Right lobe of liver (tissue), 6 donors: ENCODE results near the gene HOXB3. TPM values are rescaled to one million over a fixed set of nuclear protein-coding genes. Genes with fewer than 3 reads are reported as not detected.

Source experiments
- ATAC-seq, 4 donors: fragments of 200-7000 bp; cut with Tn5 transposase; one replicate each; pipeline ENCODE4 v1.9.1; 2020; ENCODE audit warnings: mild to moderate bottlenecking in 4 of 4, moderate library complexity in 4 of 4
- DNase-seq, 3 donors: peaks; one replicate each; pipeline ENCODE4 v3.0.0-alpha.2; 2020
- H3K27ac ChIP-seq, 3 donors: fragments of 200-600 bp; one replicate each; pipeline ENCODE4 v1.8.0; 2022
- H3K27me3 ChIP-seq, 2 donors: fragments of 200-600 bp; one replicate each; pipeline ENCODE4 v1.8.0; 2022
- H3K36me3 ChIP-seq, 4 donors: fragments of 200-600 bp; sonication (generic) in 1 of 4; one replicate each; pipeline versions ENCODE4 v1.5.1 to v1.8.0; 2017 to 2022; ENCODE audit warnings: control low read depth in 1 of 4
- H3K4me1 ChIP-seq, 4 donors: fragments of 200-600 bp; sonication (generic) in 1 of 4; one replicate each; pipeline versions ENCODE4 v1.5.1 to v1.8.0; 2017 to 2022; ENCODE audit warnings: control low read depth in 1 of 4
- H3K4me3 ChIP-seq, 3 donors: fragments of 200-600 bp; one replicate each; pipeline ENCODE4 v1.8.0; 2022
- H3K9me3 ChIP-seq, 4 donors: fragments of 200-600 bp; sonication (generic) in 1 of 4; one replicate each; pipeline versions ENCODE4 v1.5.1 to v1.8.0; 2017 to 2022; ENCODE audit warnings: control low read depth in 1 of 4
- CTCF ChIP-seq, 4 donors: fragments of 200-600 bp in 3 of 4; fragments of 450-650 bp in 1 of 4; IDR thresholded peaks; one replicate each; pipeline versions ENCODE4 v1.5.1 to v1.8.0; 2016 to 2022; ENCODE audit warnings: antibody characterized with exemption in 4 of 4, mild to moderate bottlenecking in 2 of 4
- POLR2A ChIP-seq: fragments of 450-650 bp; IDR thresholded peaks from one replicate; pipeline ENCODE4 v1.6.1; 2017; ENCODE audit warnings: antibody characterized with exemption, mild to moderate bottlenecking
- WGBS: methylation state at CpG from one replicate; pipeline ENCODE4 v1.1.6; 2018; ENCODE audit warnings: low coverage, low lambda C conversion rate; ENCODE audit not compliant: insufficient coverage; ENCODE audit errors: missing lambda C conversion rate; 5-methylcytosine and 5-hydroxymethylcytosine counted together
- intact Hi-C, 2 donors: fragments of 100-400 bp; cut with DNase I; formaldehyde crosslinking; loops; one replicate each; pipeline versions ENCODE4 v1.11.2 to v1.14.1; 2022
- total RNA-seq, 6 experiments: library from RNA; depleted of rRNA in 2 of 6; stranded (reverse); fragments of >200 nt in 2 of 6; fragmentation: NEBNext Ultra II Directional in 3 of 6; extraction: Animal tissue kit (Norgen Biotek cat#: 25700) in 3 of 6; gene quantifications; one replicate each; pipeline versions ENCODE4 v1.1.0 to v1.2.4, GENCODE V29; 2016 to 2023
- donor health status: DM: no; HTN: yes; CAD: no.
- donor health status: DM: no; HTN: no; CAD: no.
- donor health status: DM: no; HTN: no; CAD: no.
- donor health status: DM: no; HTN: yes; CAD: no.
- donor health status: DM: no; HTN: yes; CAD: no.

Gene HOXB3
- total RNA-seq, 6 experiments from 2014 or later, result 0.99 to 3.2 (median 2.6) TPM

- Histone ChIP-seq H3K9me3 (no peaks in the 10 kb centered on the region), H3K4me1 (peaks cover 0 to 6% (median 0%) of the 10 kb centered on the region in 4 donors), H3K27me3 (no peaks in the 10 kb centered on the region), H3K4me3 (no peak overlapping the region), H3K36me3 (no peaks in the 10 kb centered on the region), H3K27ac (no peak overlapping the region)
- ATAC-seq (no peak), DNase-seq (no peak)
- intact Hi-C loops, result no loop called here
- 25% methylated on average over 14 of the region's 18 CpGs for WGBS
- TF ChIP-seq CTCF (IDR thresholded peaks at IDR 0.05), result no peak
- no peak for TF ChIP-seq POLR2A
Observed at GRCh38 chr17:48549914-48550501, 40.0 kb downstream of the HOXB3 start.

GRCh38 chr17:48549281-48549630 is 40.8 kb downstream of the HOXB3 start:
- H3K36me3 ChIP-seq, result no peaks in the 10 kb centered on the region

GRCh38 chr17:48548523-48549280 is 41.3 kb downstream of the HOXB3 start:
- Histone ChIP-seq H3K4me3 (no peak overlapping the region), H3K36me3 (no peaks in the 10 kb centered on the region), H3K27me3 (no peaks in the 10 kb centered on the region), H3K4me1 (peaks cover 0 to 6% (median 0%) of the 10 kb centered on the region in 4 donors), H3K9me3 (no peaks in the 10 kb centered on the region), H3K27ac (peak overlapping the region in 2 of 3 donors; percentile 20 to 35)
- DNase-seq, result no peak
- TF ChIP-seq CTCF (IDR thresholded peaks at IDR 0.05) (no peak), POLR2A (no peak)
- ATAC-seq, result no peak
- WGBS, result 34% methylated on average over 6 of the region's 6 CpGs
- intact Hi-C loops, result no loop called here

More at GRCh38 chr17:48549281-48549630, 40.8 kb downstream of the HOXB3 start:
- DNase-seq, result no peak
- TF ChIP-seq POLR2A (no peak), CTCF (IDR thresholded peaks at IDR 0.05) (no peak)
- ATAC-seq, result no peak
- H3K27me3 ChIP-seq, result no peaks in the 10 kb centered on the region
- WGBS, result 53% methylated on average over 3 of the region's 3 CpGs
- H3K4me3 ChIP-seq, result no peak overlapping the region
- H3K4me1 ChIP-seq, result peaks cover 0 to 6% (median 0%) of the 10 kb centered on the region in 4 donors
- no peak overlapping the region for H3K27ac ChIP-seq
- intact Hi-C loops, result no loop called here
- no peaks in the 10 kb centered on the region for H3K9me3 ChIP-seq

- ATAC-seq (no peak), DNase-seq (no peak)
- peak overlapping the region in 2 of 3 donors; percentile 37 to 64 for H3K27ac ChIP-seq
- TF ChIP-seq CTCF (IDR thresholded peaks at IDR 0.05) (no peak), POLR2A (no peak)
- no peaks in the 10 kb centered on the region for H3K9me3 ChIP-seq
- no peak overlapping the region for H3K4me3 ChIP-seq
- no peaks in the 10 kb centered on the region for H3K27me3 ChIP-seq
- H3K4me1 ChIP-seq, result peaks cover 0 to 6% (median 0%) of the 10 kb centered on the region in 4 donors
- H3K36me3 ChIP-seq, result no peaks in the 10 kb centered on the region
- intact Hi-C loops, result no loop called here
- WGBS, result 14% methylated on average over 24 of the region's 24 CpGs
Observed at GRCh38 chr17:48547808-48548522, 42.1 kb downstream of the HOXB3 start.
